GM12891 (cell line): ENCODE results near the gene SCT.

ENCODE experiments used
- DNase-seq: peaks from one replicate; pipeline ENCODE4 v3.0.0; 2011; ENCODE audit warnings: low spot score; ENCODE audit not compliant: insufficient read length
- FAIRE-seq: peaks from 2 replicates; lab custom pipeline; 2011; peaks lifted over from hg19 to GRCh38; lab: Jason Lieb, UNC
- PAX5 ChIP-seq: IDR thresholded peaks from 2 replicates; pipeline ENCODE4 v1.6.1; 2011; ENCODE audit warnings: low read length, moderate library complexity, mild to moderate bottlenecking; ENCODE audit not compliant: insufficient read depth, severe bottlenecking
- POLR2A ChIP-seq: IDR thresholded peaks from 2 replicates; pipeline ENCODE4 v1.6.1; 2011; ENCODE audit warnings: low read depth, low read length, control low read depth
- POLR2AphosphoS5 ChIP-seq: IDR thresholded peaks from 2 replicates; pipeline ENCODE4 v1.6.1; 2011; ENCODE audit warnings: low read depth, low read length, control low read depth
- POU2F2 ChIP-seq: IDR thresholded peaks from 2 replicates; pipeline ENCODE4 v1.6.1; 2011; ENCODE audit warnings: low read depth, mild to moderate bottlenecking, control low read depth, low read length, moderate library complexity
- SPI1 ChIP-seq: IDR thresholded peaks from 2 replicates; pipeline ENCODE4 v1.6.1; 2011; ENCODE audit warnings: low read depth, low read length, control low read depth
- TAF1 ChIP-seq: IDR thresholded peaks from 2 replicates; pipeline ENCODE4 v1.6.1; 2011; ENCODE audit warnings: low read depth, low read length, control low read depth

SCT gene

GRCh38 chr11:584287-584686 lies 42.7 kb downstream of the SCT start:
- TF ChIP-seq POLR2A: no peak
- no peak for TF ChIP-seq SPI1
- TF ChIP-seq TAF1: no peak
- no peak for TF ChIP-seq POLR2AphosphoS5
- TF ChIP-seq POU2F2: no peak
- TF ChIP-seq PAX5: no peak
- no peak for DNase-seq
- FAIRE-seq: no peak

- DNase-seq (no peak), FAIRE-seq (no peak)
- no peak for TF ChIP-seq POLR2AphosphoS5
- TF ChIP-seq TAF1: no peak
- no peak for TF ChIP-seq POLR2A
- TF ChIP-seq PAX5: no peak
- TF ChIP-seq POU2F2: no peak
Measured at GRCh38 chr11:581752-582151, 45.2 kb downstream of the SCT start.

- DNase-seq: no peak
- FAIRE-seq: no peak
- TF ChIP-seq TAF1 (no peak), PAX5 (no peak), POLR2AphosphoS5 (no peak), POLR2A (no peak), POU2F2 (no peak), SPI1 (no peak)
Measured at GRCh38 chr11:581342-581741, 45.6 kb downstream of the SCT start.

GRCh38 chr11:579830-580601 lies 47.0 kb downstream of the SCT start:
- TF ChIP-seq TAF1 (no peak), POU2F2 (no peak), POLR2AphosphoS5 (no peak), PAX5 (no peak)
- FAIRE-seq (peak; percentile 45), DNase-seq (no peak)

- DNase-seq: no peak
- FAIRE-seq: peak; percentile 23
Measured at GRCh38 chr11:578276-579035, 48.5 kb downstream of the SCT start.

GRCh38 chr11:577611-577894 lies 49.4 kb downstream of the SCT start:
- TF ChIP-seq POLR2A: no peak
- TF ChIP-seq PAX5: no peak
- TF ChIP-seq POU2F2: no peak
- TF ChIP-seq POLR2AphosphoS5: no peak
- TF ChIP-seq TAF1: no peak
- TF ChIP-seq SPI1: no peak
- FAIRE-seq: no peak
- no peak for DNase-seq

More at GRCh38 chr11:578276-579035, 48.5 kb downstream of the SCT start:
- TF ChIP-seq TAF1 (no peak), POLR2A (no peak), SPI1 (no peak), PAX5 (no peak), POLR2AphosphoS5 (no peak), POU2F2 (no peak)

GRCh38 chr11:576811-577610 lies 50.0 kb downstream of the SCT start:
- TF ChIP-seq TAF1: no peak
- TF ChIP-seq POLR2A: no peak
- no peak for TF ChIP-seq PAX5
- no peak for TF ChIP-seq SPI1
- TF ChIP-seq POLR2AphosphoS5: no peak
- no peak for TF ChIP-seq POU2F2
- FAIRE-seq (peak; percentile 61), DNase-seq (no peak)
